SJSA1 (cell line): ENCODE measurements around the gene NUP54. TPM values are rescaled to one million over a fixed set of nuclear protein-coding genes. Genes with fewer than 3 reads are reported as not detected.

Experiments
- DNase-seq, 2 experiments: peaks; one replicate each; pipeline ENCODE4 v3.0.0-alpha.2; 2015 to 2020; ENCODE audit warnings: low spot score in 2 of 2, low read depth in 1 of 2
- H3K27ac ChIP-seq: fragments of 250-450 bp; sonication (Bioruptor Pico); 2 replicates; pipeline ENCODE4 v1.5.1; 2020; ENCODE audit warnings: mild to moderate bottlenecking, moderate library complexity
- H3K27me3 ChIP-seq: fragments of 250-450 bp; sonication (Bioruptor Pico); replicated peaks from 2 replicates; pipeline ENCODE4 v1.5.1; 2020; ENCODE audit warnings: mild to moderate bottlenecking, moderate library complexity
- H3K36me3 ChIP-seq: fragments of 250-450 bp; sonication (Bioruptor Pico); 2 replicates; pipeline ENCODE4 v1.5.1; 2020; ENCODE audit warnings: mild to moderate bottlenecking
- H3K4me1 ChIP-seq: fragments of 250-450 bp; sonication (Bioruptor Pico); replicated peaks from 2 replicates; pipeline ENCODE4 v1.6.1; 2021; ENCODE audit warnings: mild to moderate bottlenecking
- H3K4me3 ChIP-seq: fragments of 250-450 bp; sonication (Bioruptor Pico); 2 replicates; pipeline ENCODE4 v1.5.1; 2020; ENCODE audit warnings: mild to moderate bottlenecking
- H3K9me3 ChIP-seq: fragments of 250-450 bp; sonication (Bioruptor Pico); replicated peaks from 2 replicates; pipeline ENCODE4 v1.5.1; 2020; ENCODE audit warnings: mild to moderate bottlenecking
- total RNA-seq: library from RNA; depleted of rRNA; stranded (reverse); fragments of >200 nt; shearing (Covaris generic); gene quantifications from 2 replicates; pipeline ENCODE4 v1.2.3, GENCODE V29; 2014; rRNA removed

Gene NUP54
- total RNA-seq, 1 experiment from 2014 or later = 77.7 TPM

GRCh38 chr4:76074993-76075600 lies 73.1 kb downstream of the NUP54 start:
- DNase-seq = no peak
- Histone ChIP-seq H3K4me1 (no peaks in the 10 kb centered on the region; the same call in 1 of the 2 replicates), H3K4me3 (no peak overlapping the region)

DNA sequence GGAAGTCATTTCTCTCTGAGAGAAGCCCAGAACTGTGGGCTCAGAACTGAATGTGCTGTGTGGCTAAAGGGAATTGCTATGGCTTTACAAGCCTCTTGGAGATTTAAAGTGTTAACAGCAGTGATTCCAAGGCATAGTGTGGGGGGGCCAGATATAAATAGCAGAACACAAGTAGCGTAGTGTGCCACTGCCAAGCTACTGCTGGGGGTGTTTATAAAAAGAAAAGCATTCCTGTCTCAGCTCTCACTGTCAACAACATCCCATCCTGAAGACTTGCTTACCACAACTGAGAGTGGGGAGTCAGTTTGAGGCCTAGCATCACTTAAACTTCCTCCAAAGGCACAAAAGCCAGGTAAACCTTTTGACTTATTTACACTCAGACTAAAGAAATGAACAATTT lies 73.7 kb downstream of the NUP54 start, which contains the start of gene ART3:
ART3 (plus strand) TSS at position 242 of the 400 bp plus-strand sequence. CDS start 1,181 bp downstream, outside the sequence.
- Histone ChIP-seq H3K27ac (no peak within 1 kb of the TSS), H3K36me3 (no peaks in the 10 kb centered on the region), H3K9me3 (no peaks in the 10 kb centered on the region), H3K4me1 (no peaks in the 10 kb centered on the region; the same call in 1 of the 2 replicates), H3K27me3 (no peaks in the 10 kb centered on the region; the same call in 1 of the 2 replicates), H3K4me3 (no peak within 1 kb of the TSS)
- no peak for DNase-seq

More at GRCh38 chr4:76074993-76075600, 73.1 kb downstream of the NUP54 start:
- Histone ChIP-seq H3K27me3 (no peaks in the 10 kb centered on the region; the same call in 1 of the 2 replicates), H3K27ac (no peak overlapping the region), H3K9me3 (no peaks in the 10 kb centered on the region), H3K36me3 (no peaks in the 10 kb centered on the region)

GRCh38 chr4:76072760-76073159 lies 75.4 kb downstream of the NUP54 start:
- H3K27me3 ChIP-seq = no peaks in the 10 kb centered on the region; the same call in 1 of the 2 replicates
- no peaks in the 10 kb centered on the region for H3K36me3 ChIP-seq
- no peak overlapping the region for H3K27ac ChIP-seq
- no peaks in the 10 kb centered on the region; the same call in 1 of the 2 replicates for H3K4me1 ChIP-seq
- no peaks in the 10 kb centered on the region for H3K9me3 ChIP-seq
- H3K4me3 ChIP-seq = no peak overlapping the region
- no peak for DNase-seq

- no peaks in the 10 kb centered on the region for H3K4me1 ChIP-seq
- H3K36me3 ChIP-seq = no peaks in the 10 kb centered on the region
- no peaks in the 10 kb centered on the region for H3K9me3 ChIP-seq
- no peak overlapping the region for H3K4me3 ChIP-seq
- H3K27ac ChIP-seq = no peak overlapping the region
- H3K27me3 ChIP-seq = no peaks in the 10 kb centered on the region
- DNase-seq = peak; percentile 53 to 72
Observed at GRCh38 chr4:76067652-76068286, 80.4 kb downstream of the NUP54 start.

- no peaks in the 10 kb centered on the region for H3K27me3 ChIP-seq
- H3K4me3 ChIP-seq = no peak overlapping the region
- no peaks in the 10 kb centered on the region for H3K9me3 ChIP-seq
- no peaks in the 10 kb centered on the region for H3K36me3 ChIP-seq
- no peak for DNase-seq
- H3K27ac ChIP-seq = no peak overlapping the region
- no peaks in the 10 kb centered on the region for H3K4me1 ChIP-seq
Observed at GRCh38 chr4:76066546-76066945, 81.7 kb downstream of the NUP54 start.

Other genes with a start within 250 kb of the NUP54 start
- not detected in 2 replicates for gene PPEF2, start 245.9 kb downstream of the NUP54 start, total RNA-seq
- gene NAAA, start 207.4 kb downstream of the NUP54 start, total RNA-seq = 34.3 and 70.4 TPM in 2 replicates
- 41.0 and 45.1 TPM in 2 replicates for gene SDAD1, start 157.5 kb downstream of the NUP54 start, total RNA-seq
- gene CXCL9, start 140.9 kb downstream of the NUP54 start, total RNA-seq = not detected in 2 replicates
- gene CXCL10, start 124.9 kb downstream of the NUP54 start, total RNA-seq = 0.29 TPM in 1 of 2 replicates, not detected in the other
- gene CXCL11, start 112.3 kb downstream of the NUP54 start, total RNA-seq = not detected in 2 replicates
- 1.00 and 7.7 TPM in 2 replicates for gene ART3, start 73.7 kb downstream of the NUP54 start, total RNA-seq
- gene SCARB2, start 65.4 kb upstream of the NUP54 start, total RNA-seq = 125 and 145 TPM in 2 replicates
- not detected in 2 replicates for gene FAM47E, start 103.3 kb upstream of the NUP54 start, total RNA-seq
- gene STBD1, start 158.3 kb upstream of the NUP54 start, total RNA-seq = 10.3 and 10.6 TPM in 2 replicates